ENCODE measurements around the gene RAD51D. TPM values are rescaled to one million over a fixed set of nuclear protein-coding genes. Genes with fewer than 3 reads are reported as not detected.
"Not testable (repeated sequence)": the region's sequence is repeated elsewhere in the genome, so short reads cannot be mapped to it uniquely, and the experiment has no call there.

Gene RAD51D
- total RNA-seq, 1 experiment from 2014 or later = 8.1 TPM

GRCh38 chr17:35051183-35051578 lies 68.5 kb downstream of the RAD51D start:
- in situ Hi-C loops (cut with HindIII; ENCODE audit: low sequenced_read_pairs) = no loop called here
- no peak for DNase-seq (ENCODE audit: low spot score)

DNA sequence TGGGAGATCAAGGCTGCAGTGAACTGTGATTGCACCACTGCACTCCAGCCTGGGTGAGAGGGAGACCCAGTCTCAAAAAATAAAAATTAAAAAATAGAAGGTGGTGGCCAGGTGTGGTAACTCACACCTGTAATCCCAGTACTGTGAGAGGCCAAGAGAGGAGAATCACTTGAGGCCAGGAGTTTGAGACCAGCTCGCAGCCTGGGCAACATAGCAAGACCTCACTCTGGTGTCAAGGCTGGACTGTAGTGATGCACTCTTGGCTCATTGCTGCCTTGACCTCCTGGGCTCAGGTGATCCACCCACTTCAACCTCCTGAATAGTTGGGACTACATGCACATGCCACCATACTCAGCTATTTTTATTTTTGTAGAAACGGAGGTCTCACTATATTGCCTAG lies 69.5 kb downstream of the RAD51D start:
- in situ Hi-C loops (cut with HindIII; ENCODE audit: low sequenced_read_pairs) = no loop called here
- DNase-seq (ENCODE audit: low spot score) = no peak

DNA sequence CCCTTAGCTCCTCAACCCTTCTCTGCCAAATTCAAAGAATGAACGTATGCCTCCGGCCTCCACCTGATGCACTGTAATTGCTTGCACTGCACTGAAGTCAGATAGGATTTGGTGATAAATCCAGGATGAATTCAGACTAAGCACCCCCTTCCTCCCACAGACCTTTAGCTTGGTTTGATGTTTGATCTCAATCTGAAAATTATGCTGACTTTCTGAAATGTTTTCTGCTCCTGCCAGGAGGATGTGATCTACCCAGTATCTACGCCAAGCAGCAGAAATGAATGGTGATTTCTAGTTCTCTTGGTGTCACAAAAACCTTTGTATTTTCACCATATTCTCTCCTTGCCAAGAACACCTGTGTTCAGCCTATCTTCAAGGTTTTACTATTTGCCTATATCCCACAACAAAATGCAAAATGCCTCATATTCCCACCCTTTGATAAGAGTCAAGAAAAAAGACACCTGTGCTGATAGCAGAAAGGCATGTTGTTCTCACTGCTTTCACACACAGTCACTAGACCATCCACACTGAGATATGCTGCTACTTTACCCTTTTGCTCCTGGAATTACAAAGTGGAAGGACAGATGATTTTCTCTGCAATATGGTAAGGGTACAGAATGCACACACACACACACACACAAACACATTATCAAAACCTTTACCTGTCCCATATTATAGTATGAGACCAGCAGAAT lies 70.8 kb downstream of the RAD51D start:
- DNase-seq (ENCODE audit: low spot score) = no peak
- in situ Hi-C loops (cut with HindIII; ENCODE audit: low sequenced_read_pairs) = no loop called here

GRCh38 chr17:35046740-35047283 lies 72.8 kb downstream of the RAD51D start:
- DNase-seq (ENCODE audit: low spot score) = no peak
- in situ Hi-C loops (cut with HindIII; ENCODE audit: low sequenced_read_pairs) = no loop called here

DNA sequence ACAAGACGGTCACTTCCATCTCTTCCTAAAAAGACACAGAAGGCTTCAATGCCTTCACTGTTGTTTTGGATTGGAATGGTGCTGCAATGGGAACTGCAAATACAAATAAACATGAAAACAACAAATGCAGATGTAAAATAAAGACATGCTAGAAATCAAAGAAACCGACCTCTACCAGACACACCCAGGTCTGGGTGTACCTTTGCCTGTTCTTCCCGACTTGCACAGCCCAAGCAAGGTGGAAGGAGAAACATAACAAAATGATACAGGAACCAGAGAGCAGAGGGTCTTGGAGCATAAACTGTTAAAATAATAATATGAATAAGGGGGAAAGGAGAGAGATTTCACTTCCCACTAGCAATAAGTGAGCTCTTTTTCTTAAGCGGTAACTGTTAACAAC lies 73.4 kb downstream of the RAD51D start:
- in situ Hi-C loops (cut with HindIII; ENCODE audit: low sequenced_read_pairs) = no loop called here

DNA sequence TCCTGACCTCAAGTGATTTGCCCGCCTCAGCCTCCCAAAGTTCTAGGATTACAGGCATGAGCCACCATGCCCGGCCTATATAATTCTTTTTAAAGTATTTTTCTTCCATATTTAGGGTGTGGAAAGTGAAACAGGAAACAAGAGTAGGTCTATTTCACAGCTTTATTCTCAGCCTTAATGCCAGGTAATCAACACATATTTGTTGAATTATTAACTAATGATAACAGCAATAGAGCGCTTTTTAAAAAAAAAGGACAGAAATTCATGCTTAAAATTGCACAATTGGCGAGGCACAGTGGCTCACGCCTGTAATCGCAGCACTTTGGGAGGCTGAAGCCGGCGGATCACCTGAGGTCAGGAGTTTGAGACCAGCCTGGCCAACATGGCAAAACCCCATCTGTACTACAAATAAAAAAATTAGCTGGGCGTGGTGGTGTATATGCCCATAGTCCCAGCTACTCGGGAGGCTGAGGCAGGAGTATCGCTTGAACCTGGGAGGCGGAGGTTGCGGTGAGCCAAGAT lies 74.1 kb downstream of the RAD51D start:
- DNase-seq (ENCODE audit: low spot score); in situ Hi-C loops (cut with HindIII; ENCODE audit: low sequenced_read_pairs): not testable (repeated sequence)

More for the DNA sequence above, 73.4 kb downstream of the RAD51D start:
- DNase-seq (ENCODE audit: low spot score) = no peak

- in situ Hi-C loops (cut with HindIII; ENCODE audit: low sequenced_read_pairs) = no loop called here
- no peak for DNase-seq (ENCODE audit: low spot score)
Measured at GRCh38 chr17:35044181-35044580, 75.5 kb downstream of the RAD51D start.

Other genes with a start within 250 kb of the RAD51D start
- 0.12 and 0.14 TPM in 2 replicates for gene CCT6B, start 158.4 kb downstream of the RAD51D start, total RNA-seq (2014; rRNA removed; shearing (Covaris generic))
- gene ZNF830, start 158.3 kb downstream of the RAD51D start, total RNA-seq (2014; rRNA removed; shearing (Covaris generic)) = 16.9 and 22.3 TPM in 2 replicates
- gene LIG3, start 139.3 kb downstream of the RAD51D start, total RNA-seq (2014; rRNA removed; shearing (Covaris generic)) = 38.8 and 49.3 TPM in 2 replicates
- 6.5 and 13.0 TPM in 2 replicates for gene RFFL, start 56.2 kb downstream of the RAD51D start, total RNA-seq (2014; rRNA removed; shearing (Covaris generic))
- not detected in 2 replicates for gene FNDC8, start 1.8 kb upstream of the RAD51D start, total RNA-seq (2014; rRNA removed; shearing (Covaris generic))
- 29.0 and 29.7 TPM in 2 replicates for gene NLE1, start 22.4 kb upstream of the RAD51D start, total RNA-seq (2014; rRNA removed; shearing (Covaris generic))
- not detected in 2 replicates for gene UNC45B, start 28.0 kb upstream of the RAD51D start, total RNA-seq (2014; rRNA removed; shearing (Covaris generic))
- not detected in 2 replicates for gene SLC35G3, start 74.5 kb upstream of the RAD51D start, total RNA-seq (2014; rRNA removed; shearing (Covaris generic))
- gene SLFN5, start 123.2 kb upstream of the RAD51D start, total RNA-seq (2014; rRNA removed; shearing (Covaris generic)) = 0.06 and 0.54 TPM in 2 replicates